ENCODE data around the gene IGSF9B.

Gene IGSF9B

GRCh38 chr11:133955945-133956421 lies 785 bp downstream of the IGSF9B start:
- DNase-seq (ENCODE audit: low read depth): no peak

DNA sequence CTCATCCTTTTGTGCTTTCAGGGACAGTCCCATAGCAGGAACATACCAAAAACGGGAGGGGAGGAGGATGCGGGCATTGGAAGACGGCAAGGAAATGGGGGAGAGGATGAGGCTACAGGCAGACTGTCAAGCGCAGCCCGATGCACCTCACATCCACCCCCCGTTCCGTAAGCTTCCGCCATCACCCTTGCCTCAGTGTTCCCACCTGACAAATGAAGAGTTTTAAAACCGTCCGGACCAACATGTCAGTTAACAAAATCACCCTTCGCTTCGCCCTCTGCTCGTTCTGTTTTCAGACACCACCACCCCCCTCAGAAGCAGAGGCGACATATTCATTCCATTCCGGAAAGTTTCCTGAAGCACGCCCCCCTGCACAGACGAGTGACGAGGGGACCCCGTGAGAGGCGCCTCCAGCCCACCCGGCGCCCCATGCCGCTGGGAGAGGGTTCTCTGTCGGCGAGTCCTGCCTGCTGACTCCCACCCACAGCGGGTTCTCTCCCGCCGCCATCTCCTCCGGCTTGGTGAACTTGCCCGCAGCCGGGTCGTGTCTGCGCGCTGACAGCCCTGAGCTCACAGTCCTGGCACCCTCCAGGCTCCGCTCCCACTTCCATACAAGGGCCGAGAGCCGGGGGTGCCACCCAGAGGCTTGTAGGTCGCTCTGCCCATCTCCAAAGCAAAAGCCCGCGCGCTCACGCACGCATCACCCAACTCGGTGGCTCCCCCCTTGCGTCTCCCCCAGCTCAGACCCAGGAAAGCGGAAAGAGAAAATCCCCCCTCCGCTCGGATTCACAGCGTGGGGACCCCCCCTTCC lies 1.5 kb downstream of the IGSF9B start:
- no peak for DNase-seq (ENCODE audit: low read depth)

DNA sequence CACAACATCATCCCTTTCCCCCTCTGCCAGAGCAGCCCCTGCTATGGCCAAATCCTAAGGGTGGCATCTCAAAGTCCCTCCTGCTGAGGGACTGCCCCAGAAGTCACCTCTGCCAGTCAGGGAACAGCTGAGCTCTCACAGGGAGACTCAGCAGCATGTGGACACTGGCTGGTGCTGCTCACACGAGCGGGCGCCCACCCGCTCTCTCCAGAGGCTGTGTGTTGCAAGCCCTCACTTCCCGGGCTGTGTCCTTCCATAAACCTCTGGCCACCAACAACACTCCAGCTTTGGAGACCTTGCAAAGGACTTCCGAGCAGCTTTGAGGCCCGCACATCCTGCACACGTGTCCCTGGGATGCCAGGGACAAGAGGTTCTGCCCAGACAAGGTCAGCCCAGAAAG lies 2.8 kb downstream of the IGSF9B start:
- no peak for DNase-seq (ENCODE audit: low read depth)

GRCh38 chr11:133953547-133953946 lies 3.2 kb downstream of the IGSF9B start:
- DNase-seq (ENCODE audit: low read depth): no peak

- no peak for DNase-seq (ENCODE audit: low read depth)
These were observed 4.3 kb downstream of the IGSF9B start for GRCh38 chr11:133952199-133953190.

GRCh38 chr11:133951327-133952198 lies 5.2 kb downstream of the IGSF9B start:
- DNase-seq (ENCODE audit: low read depth): no peak

DNA sequence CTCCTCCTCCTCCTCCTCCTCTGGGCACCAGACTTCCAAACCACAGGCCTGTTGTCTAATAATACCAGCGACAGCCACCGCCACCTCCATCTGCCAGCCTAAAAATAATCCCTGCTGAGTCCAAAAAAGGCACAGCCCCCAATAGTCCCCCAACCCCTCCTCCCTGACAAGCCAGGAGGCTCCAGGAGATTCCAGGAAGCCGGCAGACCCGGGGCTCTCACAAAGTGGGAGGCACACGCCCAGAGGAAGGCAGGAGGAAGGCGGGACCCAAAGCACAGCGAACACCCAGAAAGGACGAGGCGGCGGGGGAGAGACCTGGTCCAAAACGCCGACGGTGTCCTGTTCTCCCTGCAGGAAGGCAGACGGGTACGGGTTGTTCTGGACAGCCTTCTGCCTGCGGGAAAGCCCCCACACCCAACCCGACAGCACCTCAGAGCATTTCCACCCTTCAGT lies 5.9 kb downstream of the IGSF9B start:
- no peak for DNase-seq (ENCODE audit: low read depth)

GRCh38 chr11:133950421-133950820 lies 6.3 kb downstream of the IGSF9B start:
- no peak for DNase-seq (ENCODE audit: low read depth)

- no peak for DNase-seq (ENCODE audit: low read depth)
These were observed 7.6 kb downstream of the IGSF9B start for GRCh38 chr11:133949129-133949528.

GRCh38 chr11:133948711-133949110 lies 8.1 kb downstream of the IGSF9B start:
- DNase-seq (ENCODE audit: low read depth): no peak

DNA sequence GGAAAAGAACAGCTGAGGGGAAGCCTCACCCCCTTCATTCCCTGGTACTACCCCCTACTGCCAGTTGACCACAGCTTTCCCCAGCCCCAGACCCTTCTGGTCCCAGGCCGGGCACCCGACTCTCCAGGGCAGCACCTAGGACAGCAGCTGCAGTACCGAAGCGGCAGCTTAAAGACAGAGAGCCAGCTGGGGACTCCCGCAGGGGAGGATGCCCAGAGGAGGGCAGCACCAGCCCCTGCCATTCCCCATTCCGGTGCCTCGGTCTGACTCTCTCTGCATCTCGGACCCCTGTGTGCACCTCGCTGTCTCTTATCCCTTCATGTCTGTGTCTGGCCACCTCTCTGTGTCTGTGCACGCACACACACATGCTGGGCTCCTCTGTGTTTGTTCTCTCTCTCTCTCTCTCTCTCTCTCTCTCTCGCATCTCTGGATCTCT lies 9.4 kb downstream of the IGSF9B start:
- no peak for DNase-seq (ENCODE audit: low read depth)

GRCh38 chr11:133946541-133947318 lies 10.0 kb downstream of the IGSF9B start:
- DNase-seq (ENCODE audit: low read depth): no peak

- DNase-seq (ENCODE audit: low read depth): no peak
These were observed 10.7 kb downstream of the IGSF9B start for GRCh38 chr11:133946051-133946450.

GRCh38 chr11:133945087-133945974 lies 11.4 kb downstream of the IGSF9B start:
- no peak for DNase-seq (ENCODE audit: low read depth)

DNA sequence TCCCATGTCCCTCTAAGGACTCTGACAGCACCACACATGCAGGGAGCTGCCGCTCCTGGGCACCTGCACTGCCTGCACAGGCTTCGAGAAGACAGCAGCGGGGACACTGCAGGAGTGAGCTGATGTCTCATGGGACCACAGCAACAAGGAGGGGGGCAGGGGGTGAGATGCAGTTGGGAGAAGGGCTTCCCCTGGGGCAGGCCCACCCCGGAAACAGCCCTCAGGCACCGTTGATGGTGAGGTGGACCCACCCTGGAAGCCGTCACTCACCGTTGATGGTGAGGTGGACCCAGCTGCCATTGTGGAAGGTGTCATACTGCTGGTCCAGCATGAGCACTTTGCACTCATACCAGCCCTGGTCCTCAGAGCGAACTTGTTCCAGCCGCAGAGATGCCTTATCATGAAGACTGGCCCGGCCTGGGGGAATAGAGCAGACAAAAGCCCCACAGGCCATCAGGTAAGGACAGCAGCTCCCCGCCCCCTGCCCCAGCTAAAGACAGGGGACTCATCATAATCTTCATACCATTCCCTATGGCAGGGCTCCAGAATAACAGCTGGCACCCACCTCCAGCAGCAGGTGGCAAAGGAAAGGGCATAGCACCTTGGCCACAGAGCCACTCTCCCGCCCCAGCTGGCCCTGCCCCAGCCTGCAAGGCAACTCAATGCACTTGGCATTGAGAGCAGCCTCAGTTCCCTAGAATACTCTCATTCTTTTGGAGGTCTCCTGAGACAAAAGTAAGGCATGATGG lies 12.6 kb downstream of the IGSF9B start:
- DNase-seq (ENCODE audit: low read depth): no peak

DNA sequence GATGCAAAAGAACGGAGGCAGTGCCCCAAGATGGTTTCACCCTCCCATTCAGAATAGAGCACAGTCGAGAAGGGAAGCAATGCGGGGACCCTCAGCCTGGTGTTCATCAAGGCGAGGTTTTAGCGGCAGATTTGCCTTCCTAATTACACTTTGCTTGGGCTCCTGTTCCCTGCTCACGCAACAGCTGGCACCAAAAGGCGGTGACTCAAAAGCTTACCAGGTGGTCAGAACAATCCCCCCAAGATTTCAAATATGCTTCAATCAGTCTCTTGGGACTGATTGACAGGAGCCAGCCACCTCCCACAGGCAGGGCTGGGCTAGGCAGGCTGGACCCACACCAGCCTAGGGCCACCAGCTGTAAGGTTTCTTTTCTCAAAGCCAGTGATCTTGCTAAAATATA lies 14.2 kb downstream of the IGSF9B start:
- no peak for DNase-seq (ENCODE audit: low read depth)

GRCh38 chr11:133941546-133941945 lies 15.2 kb downstream of the IGSF9B start:
- no peak for DNase-seq (ENCODE audit: low read depth)

DNA sequence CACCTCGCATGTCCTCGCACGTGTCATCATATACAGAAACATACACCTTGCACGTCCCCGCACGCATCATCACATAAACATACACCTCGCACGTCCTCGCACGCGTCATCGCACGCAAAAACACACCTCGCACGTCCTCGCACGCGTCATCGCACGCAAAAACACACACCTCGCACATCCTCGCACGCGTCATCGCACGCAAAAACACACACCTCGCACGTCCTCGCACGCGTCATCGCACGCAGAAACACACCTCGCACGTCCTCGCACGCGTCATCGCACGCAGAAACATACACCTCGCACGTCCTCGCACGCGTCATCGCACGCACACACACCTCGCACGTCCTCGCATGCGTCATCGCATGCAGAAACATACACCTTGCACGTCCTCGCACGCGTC lies 16.7 kb downstream of the IGSF9B start:
- no peak for DNase-seq (ENCODE audit: low read depth)

DNA sequence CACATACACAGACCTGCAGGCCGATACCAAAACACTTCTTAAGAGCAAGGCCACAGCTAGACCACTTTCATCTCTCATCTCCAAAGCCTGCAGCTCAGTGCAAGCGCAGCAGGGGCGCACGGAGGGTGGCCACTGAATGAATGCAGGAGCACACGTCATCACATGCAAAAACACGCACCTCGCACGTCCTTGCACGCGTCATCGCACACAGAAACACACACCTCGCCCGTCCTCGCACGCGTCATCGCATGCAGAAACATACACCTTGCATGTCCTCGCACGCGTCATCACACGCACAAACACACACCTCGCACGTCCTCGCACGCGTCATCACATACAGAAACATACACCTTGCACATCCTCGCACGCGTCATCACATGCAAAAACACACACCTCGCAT lies 17.2 kb downstream of the IGSF9B start:
- no peak for DNase-seq (ENCODE audit: low read depth)
